Keratinocyte (primary cell): Measurements from ENCODE around the gene SUCNR1.

Experiments
- EZH2 ChIP-seq: IDR thresholded peaks from one replicate; pipeline ENCODE4 v1.6.1; 2012; ENCODE audit warnings: inconsistent platforms, mild to moderate bottlenecking, low read length, moderate library complexity
- TF ChIP-seq, protein P1 (sequence below), 3 experiments: IDR thresholded peaks in 1 of 3; conservative IDR thresholded peaks in 1 of 3; optimal IDR thresholded peaks in 1 of 3; 2 replicates in 2 of 3; 3 replicates in 1 of 3; pipeline versions ENCODE3 to v1.5.1; 2011; ENCODE audit warnings: low read length in 3 of 3, mild to moderate bottlenecking in 3 of 3, moderate library complexity in 2 of 3, control low read depth in 1 of 3, inconsistent platforms in 1 of 3; ENCODE audit not compliant: insufficient read depth in 2 of 3; ENCODE audit errors: extremely low read depth in 1 of 3

DNA sequence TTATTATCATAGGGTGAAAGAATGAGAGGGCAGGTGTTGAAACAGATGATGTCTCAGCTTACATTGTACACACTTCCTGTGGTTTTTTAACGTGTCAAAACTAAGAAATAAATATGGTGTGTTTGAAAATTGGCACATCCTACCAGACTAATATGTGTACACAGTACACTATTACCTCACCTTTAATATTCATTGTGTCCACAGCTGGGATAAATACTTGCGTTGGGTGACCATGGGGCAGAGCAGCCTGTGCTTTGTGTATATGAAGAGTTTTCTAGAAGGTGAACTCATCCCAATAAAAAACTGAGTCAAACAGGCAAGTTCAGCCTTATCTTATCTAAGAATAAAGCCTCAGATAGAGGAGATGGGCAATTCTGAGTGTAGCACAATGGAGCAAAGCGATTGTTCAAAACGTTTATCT, 17.3 kb downstream of the SUCNR1 start:
- TF ChIP-seq, protein P1, sequence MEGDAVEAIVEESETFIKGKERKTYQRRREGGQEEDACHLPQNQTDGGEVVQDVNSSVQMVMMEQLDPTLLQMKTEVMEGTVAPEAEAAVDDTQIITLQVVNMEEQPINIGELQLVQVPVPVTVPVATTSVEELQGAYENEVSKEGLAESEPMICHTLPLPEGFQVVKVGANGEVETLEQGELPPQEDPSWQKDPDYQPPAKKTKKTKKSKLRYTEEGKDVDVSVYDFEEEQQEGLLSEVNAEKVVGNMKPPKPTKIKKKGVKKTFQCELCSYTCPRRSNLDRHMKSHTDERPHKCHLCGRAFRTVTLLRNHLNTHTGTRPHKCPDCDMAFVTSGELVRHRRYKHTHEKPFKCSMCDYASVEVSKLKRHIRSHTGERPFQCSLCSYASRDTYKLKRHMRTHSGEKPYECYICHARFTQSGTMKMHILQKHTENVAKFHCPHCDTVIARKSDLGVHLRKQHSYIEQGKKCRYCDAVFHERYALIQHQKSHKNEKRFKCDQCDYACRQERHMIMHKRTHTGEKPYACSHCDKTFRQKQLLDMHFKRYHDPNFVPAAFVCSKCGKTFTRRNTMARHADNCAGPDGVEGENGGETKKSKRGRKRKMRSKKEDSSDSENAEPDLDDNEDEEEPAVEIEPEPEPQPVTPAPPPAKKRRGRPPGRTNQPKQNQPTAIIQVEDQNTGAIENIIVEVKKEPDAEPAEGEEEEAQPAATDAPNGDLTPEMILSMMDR (optimal IDR thresholded peaks at IDR 0.05 in 1 of 3, IDR thresholded peaks at IDR 0.05 in 1 of 3, conservative IDR thresholded peaks at IDR 0.05 in 1 of 3; ENCODE audit: extremely low read depth in 1 of 3, insufficient read depth in 2 of 3, low read length in 3 of 3) = no peak
- TF ChIP-seq EZH2 = no peak
